Right ventricle myocardium inferior (tissue), 1 donor: ENCODE measurements around the gene LMO2. TPM values are rescaled to one million over a fixed set of nuclear protein-coding genes. Genes with fewer than 3 reads are reported as not detected.

Experiments used
- ATAC-seq: fragments of 200-7000 bp; cut with Tn5 transposase; one replicate; pipeline ENCODE4 v1.9.1; 2020; ENCODE audit warnings: mild to moderate bottlenecking, moderate library complexity
- DNase-seq: peaks from one replicate; pipeline ENCODE4 v3.0.0; 2021; ENCODE audit errors: missing footprints
- intact Hi-C: fragments of 100-400 bp; cut with DNase I; formaldehyde crosslinking; loops from one replicate; pipeline ENCODE4 v1.11.0; 2022
- total RNA-seq: library from RNA; stranded (reverse); fragmentation: NEBNext Ultra II Directional; extraction: Animal tissue kit (Norgen Biotek cat#: 25700); gene quantifications from one replicate; pipeline ENCODE4 v1.2.1, GENCODE V29; 2021
- donor health status: DM: no; HTN: yes; CAD: no; lungs with severe emphysema.

Gene LMO2
- total RNA-seq, 1 donor from 2014 or later: 7.2 TPM

GRCh38 chr11:33869481-33870422 is 22.1 kb downstream of the LMO2 start:
- intact Hi-C loops: loop anchor here (1.0 to 5.0 kb wide), 2 partner anchors 68 to 183 kb away; partner anchors contain the start of gene CAPRIN1
- ATAC-seq (peak; percentile 74), DNase-seq (peak; percentile 81)

- no peak for ATAC-seq
- intact Hi-C loops: loop anchor here (1.0 to 5.0 kb wide), 2 partner anchors 68 to 183 kb away; partner anchors contain the start of gene CAPRIN1
- no peak for DNase-seq
Observed at GRCh38 chr11:33868647-33869461, 23.0 kb downstream of the LMO2 start.

- intact Hi-C loops: loop anchor here (5.0 kb wide), 1 partner anchor 184 kb away; the partner anchor contains the start of gene CAPRIN1
- DNase-seq (no peak), ATAC-seq (no peak)
Observed at GRCh38 chr11:33867996-33868646, 23.8 kb downstream of the LMO2 start.

GRCh38 chr11:33867561-33867960 is 24.3 kb downstream of the LMO2 start:
- intact Hi-C loops: loop anchor here (5.0 kb wide), 1 partner anchor 185 kb away; the partner anchor contains the start of gene CAPRIN1
- DNase-seq (no peak), ATAC-seq (no peak)

GRCh38 chr11:33866936-33867335 is 24.9 kb downstream of the LMO2 start:
- DNase-seq (no peak), ATAC-seq (no peak)
- intact Hi-C loops: loop anchor here (5.0 kb wide), 1 partner anchor 185 kb away; the partner anchor contains the start of gene CAPRIN1

GRCh38 chr11:33864479-33864878 is 27.4 kb downstream of the LMO2 start:
- intact Hi-C loops: no loop called here
- no peak for ATAC-seq
- no peak for DNase-seq

GRCh38 chr11:33863418-33864172 is 28.3 kb downstream of the LMO2 start:
- no peak for ATAC-seq
- no peak for DNase-seq
- intact Hi-C loops: no loop called here

- no peak for ATAC-seq
- DNase-seq: no peak
- intact Hi-C loops: no loop called here
Observed at GRCh38 chr11:33861941-33862589, 29.8 kb downstream of the LMO2 start.

GRCh38 chr11:33861386-33861785 is 30.5 kb downstream of the LMO2 start:
- ATAC-seq: no peak
- intact Hi-C loops: no loop called here
- DNase-seq: no peak

- ATAC-seq (no peak), DNase-seq (no peak)
- intact Hi-C loops: no loop called here
Observed at GRCh38 chr11:33860926-33861325, 30.9 kb downstream of the LMO2 start.

- DNase-seq: no peak
- intact Hi-C loops: loop anchor here (5.0 to 10.0 kb wide), 2 partner anchors 128 to 495 kb away; partner anchors contain the start of gene ABTB2
- ATAC-seq: no peak
Observed at GRCh38 chr11:33859306-33859705, 32.6 kb downstream of the LMO2 start.

- peak; percentile 88 for ATAC-seq
- intact Hi-C loops: loop anchor here (1.0 to 10.0 kb wide), 3 partner anchors 113 to 497 kb away; partner anchors contain the start of gene ABTB2
- DNase-seq: peak; percentile 88
Observed at GRCh38 chr11:33857933-33858371, 33.9 kb downstream of the LMO2 start.

GRCh38 chr11:33855500-33855899 is 36.4 kb downstream of the LMO2 start:
- no peak for ATAC-seq
- no peak for DNase-seq
- intact Hi-C loops: loop anchor here (5.0 to 10.0 kb wide), 2 partner anchors 132 to 499 kb away; partner anchors contain the start of gene ABTB2

- intact Hi-C loops: loop anchor here (5.0 kb wide), 1 partner anchor 642 kb away; no protein-coding TSS in a partner anchor
- ATAC-seq: no peak
- no peak for DNase-seq
Observed at GRCh38 chr11:33848717-33849390, 43.0 kb downstream of the LMO2 start.

- ATAC-seq (no peak), DNase-seq (no peak)
- intact Hi-C loops: loop anchor here (5.0 kb wide), 1 partner anchor 640 kb away; no protein-coding TSS in a partner anchor
Observed at GRCh38 chr11:33847251-33847650, 44.6 kb downstream of the LMO2 start.

- DNase-seq (no peak), ATAC-seq (no peak)
- intact Hi-C loops: no loop called here
Observed at GRCh38 chr11:33844236-33844635, 47.6 kb downstream of the LMO2 start.

GRCh38 chr11:33843018-33843417 is 48.9 kb downstream of the LMO2 start:
- DNase-seq (no peak), ATAC-seq (no peak)
- intact Hi-C loops: no loop called here
